HG02798 (cell line): ENCODE measurements around the gene PPOX.

Experiments used
- ATAC-seq: cut with Tn5 transposase; IDR thresholded peaks from one replicate; pipeline ENCODE4 v1.9.1; 2021; ENCODE audit warnings: mild to moderate bottlenecking; ENCODE audit not compliant: unreplicated experiment, poor library complexity

PPOX gene

DNA sequence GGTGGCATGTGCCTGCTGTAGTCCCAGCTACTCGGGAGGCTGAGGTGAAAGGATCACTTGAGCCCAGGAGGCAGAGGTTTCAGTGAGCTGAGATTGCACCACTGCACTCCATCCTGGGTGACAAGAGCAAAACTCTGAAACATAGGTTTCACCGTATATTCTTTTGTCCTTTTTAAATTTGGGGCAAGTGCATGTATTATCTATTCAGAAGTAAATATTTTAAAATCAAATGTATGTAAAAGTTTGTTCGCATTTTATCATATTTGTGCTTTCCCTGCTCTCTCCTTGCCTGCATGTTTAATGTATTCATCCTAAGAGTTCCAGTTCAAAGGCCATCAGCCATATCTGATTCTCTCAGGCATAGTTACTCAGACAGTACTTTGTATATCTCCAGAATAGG lies 20.4 kb upstream of the PPOX start:
- ATAC-seq = no peak

DNA sequence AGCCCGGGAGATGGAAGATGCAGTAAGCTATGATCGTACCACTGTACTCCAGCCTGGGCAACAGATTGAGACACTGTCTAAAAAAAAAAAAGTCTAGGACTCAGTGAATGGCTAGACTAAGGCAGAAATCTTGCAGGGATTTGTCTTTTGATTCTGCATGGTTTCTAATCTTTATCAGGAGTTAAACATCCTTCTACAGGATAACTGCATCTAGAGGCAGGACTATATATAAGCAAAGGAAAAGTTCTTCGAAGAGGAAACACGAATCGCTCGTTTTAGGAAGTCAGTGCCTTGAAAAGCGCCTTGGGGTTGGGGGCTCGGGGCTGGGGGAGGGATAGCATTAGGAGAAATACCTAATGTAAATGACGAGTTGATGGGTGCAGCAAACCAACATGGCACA lies 13.1 kb upstream of the PPOX start:
- ATAC-seq = no peak

DNA sequence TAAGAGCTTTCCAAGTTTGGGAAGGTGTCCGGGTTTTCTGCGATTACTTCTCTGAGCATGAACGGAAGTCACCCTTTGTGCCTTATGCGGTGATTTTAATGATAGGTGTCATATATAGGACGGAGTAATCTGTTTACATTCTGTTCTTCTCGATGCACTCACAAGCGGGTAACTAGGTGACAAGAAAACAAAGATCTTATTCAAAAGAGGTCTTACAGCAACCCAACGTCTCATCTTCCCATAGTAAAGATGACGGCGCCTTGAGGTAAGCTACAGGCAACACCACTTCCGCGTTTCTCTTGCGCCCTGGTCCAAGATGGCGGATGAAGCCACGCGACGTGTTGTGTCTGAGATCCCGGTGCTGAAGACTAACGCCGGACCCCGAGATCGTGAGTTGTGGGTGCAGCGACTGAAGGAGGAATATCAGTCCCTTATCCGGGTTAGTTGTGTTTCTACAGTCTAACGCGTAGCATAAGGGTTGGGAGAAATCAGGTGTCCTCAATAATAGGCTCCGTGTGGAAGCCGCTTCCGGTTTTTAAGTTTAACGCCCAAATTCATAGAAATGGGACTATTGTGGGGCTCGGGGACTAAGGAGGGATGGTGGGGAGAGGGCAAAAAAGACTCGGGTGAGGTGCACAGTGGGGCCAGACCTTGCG lies 12.4 kb upstream of the PPOX start, which contains the start of gene UFC1:
Gene UFC1, plus strand, starts transcription at position 297 of the 656 bp plus-strand sequence. Its CDS starts 20 bp downstream, at position 317.
- peak; percentile 96 for ATAC-seq

DNA sequence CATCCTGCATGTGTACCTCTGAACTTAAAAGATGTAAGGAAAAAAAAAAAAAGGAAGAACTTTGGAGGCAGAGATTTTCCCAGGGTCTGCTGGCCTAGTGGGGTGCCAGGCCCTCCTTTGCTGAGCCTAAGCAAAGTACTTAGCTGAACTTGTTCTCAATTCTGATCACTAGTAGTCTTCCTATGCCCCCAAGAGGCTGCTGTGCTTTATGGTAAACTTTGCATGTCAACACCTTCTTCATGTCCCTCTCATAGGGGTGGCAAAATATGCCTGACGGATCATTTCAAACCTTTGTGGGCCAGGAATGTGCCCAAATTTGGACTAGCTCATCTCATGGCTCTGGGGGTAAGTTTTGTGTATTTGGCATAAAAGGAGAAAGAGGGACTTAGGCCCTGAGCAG lies 8.4 kb upstream of the PPOX start:
- ATAC-seq = no peak

DNA sequence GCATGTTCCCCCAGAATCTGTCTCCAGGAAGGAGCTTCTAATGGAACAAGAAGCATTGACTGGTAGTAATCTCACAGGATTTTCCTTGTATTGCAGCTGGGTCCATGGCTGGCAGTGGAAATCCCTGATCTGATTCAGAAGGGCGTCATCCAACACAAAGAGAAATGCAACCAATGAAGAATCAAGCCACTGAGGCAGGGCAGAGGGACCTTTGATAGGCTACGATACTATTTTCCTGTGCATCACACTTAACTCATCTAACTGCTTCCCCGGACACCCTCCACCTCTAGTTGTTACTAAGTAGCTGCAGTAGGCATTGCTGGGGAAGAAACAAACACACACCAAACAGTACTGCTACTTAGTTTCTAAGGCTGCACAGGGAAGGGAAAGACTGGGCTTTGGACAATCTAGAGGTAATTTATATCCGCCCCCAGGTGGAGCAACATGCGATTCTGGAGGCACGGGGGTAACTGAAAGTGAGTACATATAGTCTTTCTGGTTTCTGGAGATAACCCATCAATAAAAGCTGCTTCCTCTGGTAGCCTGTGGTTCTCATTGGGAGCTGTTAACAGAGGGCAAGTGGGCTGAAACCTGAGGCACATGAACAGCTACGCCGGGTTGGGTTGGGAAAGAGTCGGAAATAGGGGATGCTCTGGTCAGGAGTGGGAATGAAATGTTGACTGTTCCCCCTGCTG lies 7.8 kb upstream of the PPOX start:
- ATAC-seq = no peak

DNA sequence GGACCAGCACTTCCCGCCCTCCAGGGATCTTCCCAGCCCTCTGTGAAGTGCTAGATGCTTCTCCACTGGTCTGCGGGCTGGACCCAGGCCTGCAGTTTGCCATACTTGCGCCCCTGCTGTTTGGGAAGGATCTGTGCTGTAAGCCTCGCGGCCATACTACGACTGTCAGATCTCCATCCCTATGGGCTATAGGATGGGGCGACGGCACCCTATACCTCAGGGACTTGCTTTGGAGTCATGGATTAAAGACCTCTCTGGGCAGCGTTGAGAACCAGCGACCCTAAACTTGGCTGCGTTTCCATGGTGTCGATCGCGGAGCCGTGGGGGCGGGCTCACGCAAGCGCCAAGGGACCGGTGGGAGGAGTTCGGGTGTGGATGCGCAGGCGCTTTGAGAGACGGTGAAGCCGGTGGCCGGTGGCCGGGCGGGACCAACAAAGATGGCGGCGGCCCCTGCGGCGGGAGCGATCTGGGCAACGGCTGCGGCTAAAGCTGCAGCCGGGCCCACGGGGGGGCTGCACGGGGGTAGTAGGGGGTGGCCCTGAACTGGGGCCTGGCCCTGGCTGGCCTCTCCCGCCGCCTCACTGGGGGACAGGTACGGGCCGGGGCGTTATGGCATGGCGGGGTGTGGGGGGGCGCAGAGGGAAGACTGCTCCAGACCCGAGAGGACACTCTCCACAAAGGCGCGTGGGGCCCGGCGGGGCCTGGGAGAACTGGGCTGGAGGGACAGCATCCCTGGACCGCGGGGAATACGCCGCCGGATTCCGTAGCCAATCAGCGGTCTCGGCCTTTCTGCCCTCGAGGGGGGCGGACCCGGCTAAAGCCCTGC lies 6.9 kb upstream of the PPOX start, which contains the start of gene USP21:
Gene USP21, plus strand, starts transcription at position 414 of the 826 bp plus-strand sequence. CDS start 1,141 bp downstream, outside the sequence.
- peak; percentile 93 for ATAC-seq

DNA sequence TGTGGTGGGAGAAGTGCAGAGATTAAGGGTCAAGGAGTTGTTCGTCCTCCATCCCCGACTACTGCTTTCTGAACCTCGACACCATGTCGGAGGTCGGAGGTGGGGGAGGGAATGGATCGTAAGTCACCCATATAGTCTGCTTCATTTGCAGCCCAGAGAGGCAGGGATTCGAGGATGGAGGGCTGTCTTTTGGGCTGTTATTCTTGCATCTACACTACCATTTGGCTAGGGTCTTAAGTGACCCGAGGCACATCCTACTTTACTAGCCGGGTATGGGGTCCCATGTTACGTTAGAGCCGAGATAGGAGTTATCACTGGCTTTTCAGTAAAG lies 6.3 kb upstream of the PPOX start:
- ATAC-seq = no peak

DNA sequence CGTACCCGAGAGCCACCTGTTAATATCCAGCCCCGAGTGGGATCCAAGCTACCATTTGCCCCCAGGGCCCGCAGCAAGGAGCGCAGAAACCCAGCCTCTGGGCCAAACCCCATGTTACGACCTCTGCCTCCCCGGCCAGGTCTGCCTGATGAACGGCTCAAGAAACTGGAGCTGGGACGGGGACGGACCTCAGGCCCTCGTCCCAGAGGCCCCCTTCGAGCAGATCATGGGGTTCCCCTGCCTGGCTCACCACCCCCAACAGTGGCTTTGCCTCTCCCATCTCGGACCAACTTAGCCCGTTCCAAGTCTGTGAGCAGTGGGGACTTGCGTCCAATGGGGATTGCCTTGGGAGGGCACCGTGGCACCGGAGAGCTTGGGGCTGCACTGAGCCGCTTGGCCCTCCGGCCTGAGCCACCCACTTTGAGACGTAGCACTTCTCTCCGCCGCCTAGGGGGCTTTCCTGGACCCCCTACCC lies 5.5 kb upstream of the PPOX start:
- ATAC-seq = no peak

DNA sequence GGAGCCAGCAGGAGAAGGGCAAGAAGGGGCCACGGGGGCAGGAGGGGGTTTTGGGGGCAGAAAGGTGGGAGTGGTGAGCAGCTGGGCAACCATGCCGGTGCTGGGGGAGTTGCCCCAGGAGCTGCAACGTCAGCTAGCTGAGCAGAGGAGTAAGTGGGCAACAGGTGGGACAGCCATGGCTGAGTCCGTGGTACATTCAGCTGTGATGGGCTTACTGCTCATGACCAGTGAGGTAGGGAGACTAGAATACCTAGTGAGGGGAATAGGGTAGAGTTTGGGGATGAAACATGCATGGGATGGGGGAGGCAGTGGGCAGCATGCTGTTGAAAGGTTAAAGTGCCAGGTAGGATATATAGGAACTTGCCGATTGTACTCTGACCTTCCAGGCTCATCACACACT lies 4.6 kb upstream of the PPOX start:
- ATAC-seq = no peak

DNA sequence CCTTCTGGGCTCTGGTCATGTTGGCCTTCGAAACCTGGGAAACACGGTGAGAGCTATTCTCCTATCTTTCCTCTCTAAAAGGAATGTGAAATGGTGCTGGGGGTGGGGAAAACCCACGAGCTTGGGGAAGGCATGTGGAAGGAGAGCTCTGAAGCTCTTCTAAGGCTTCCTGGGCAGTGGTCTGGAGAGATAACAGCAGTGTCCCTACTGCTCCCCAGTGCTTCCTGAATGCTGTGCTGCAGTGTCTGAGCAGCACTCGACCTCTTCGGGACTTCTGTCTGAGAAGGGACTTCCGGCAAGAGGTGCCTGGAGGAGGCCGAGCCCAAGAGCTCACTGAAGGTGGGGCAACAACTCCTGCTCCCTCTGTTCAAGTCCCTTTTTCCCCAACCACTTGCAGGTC lies 4.2 kb upstream of the PPOX start:
- no peak for ATAC-seq

DNA sequence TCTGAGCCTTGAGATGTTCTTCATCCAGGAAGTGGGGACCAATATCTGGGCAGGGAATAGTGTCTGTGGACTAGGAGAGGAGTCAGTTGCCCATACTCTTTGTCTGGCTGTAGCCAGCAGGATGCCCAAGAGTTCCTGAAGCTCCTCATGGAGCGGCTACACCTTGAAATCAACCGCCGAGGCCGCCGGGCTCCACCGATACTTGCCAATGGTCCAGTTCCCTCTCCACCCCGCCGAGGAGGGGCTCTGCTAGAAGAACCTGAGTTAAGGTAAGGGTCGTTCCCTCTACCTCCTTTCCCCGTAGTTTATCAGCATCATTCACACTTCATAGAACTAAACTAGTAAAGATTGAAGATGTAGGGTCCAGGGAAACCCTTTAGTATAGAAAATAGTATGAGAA lies 3.4 kb upstream of the PPOX start:
- no peak for ATAC-seq

DNA sequence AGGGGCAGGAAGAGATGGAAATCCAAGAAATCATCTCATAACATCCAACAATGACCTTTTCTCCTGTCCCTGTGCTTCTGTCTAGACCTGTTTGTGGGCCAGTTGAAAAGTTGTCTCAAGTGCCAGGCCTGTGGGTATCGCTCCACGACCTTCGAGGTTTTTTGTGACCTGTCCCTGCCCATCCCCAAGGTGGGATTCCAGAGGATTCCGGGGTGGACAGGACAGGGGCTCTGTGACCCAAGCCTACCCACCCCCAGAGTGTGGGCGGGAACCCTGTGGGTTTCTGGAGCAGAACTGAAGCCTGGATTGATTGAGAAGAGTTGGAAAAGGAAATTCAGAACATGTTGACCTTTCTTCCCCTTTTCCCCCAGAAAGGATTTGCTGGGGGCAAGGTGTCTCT lies 2.4 kb upstream of the PPOX start:
- ATAC-seq = no peak

DNA sequence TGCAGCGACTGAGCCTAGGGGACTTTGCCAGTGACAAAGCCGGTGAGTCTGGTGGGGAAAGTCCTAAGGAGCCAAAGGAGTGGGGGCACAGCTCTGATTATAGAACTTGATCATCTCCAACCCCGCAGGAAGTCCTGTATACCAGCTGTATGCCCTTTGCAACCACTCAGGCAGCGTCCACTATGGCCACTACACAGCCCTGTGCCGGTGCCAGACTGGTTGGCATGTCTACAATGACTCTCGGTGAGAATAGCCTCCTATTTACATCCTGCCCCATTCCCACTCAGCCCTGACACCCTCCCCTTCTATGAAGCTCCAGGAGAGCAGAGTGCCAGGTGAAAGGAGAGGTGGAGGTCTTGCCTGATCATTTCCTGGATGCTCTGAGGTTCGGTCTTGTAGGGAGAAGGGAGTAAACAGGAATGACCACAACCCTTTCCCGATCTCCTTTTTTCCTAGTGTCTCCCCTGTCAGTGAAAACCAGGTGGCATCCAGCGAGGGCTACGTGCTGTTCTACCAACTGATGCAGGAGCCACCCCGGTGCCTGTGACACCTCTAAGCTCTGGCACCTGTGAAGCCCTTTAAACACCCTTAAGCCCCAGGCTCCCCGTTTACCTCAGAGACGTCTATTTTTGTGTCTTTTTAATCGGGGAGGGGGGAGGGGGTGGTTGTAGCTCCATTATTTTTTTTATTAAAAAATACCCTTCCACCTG lies 1.2 kb upstream of the PPOX start:
- ATAC-seq = no peak

DNA sequence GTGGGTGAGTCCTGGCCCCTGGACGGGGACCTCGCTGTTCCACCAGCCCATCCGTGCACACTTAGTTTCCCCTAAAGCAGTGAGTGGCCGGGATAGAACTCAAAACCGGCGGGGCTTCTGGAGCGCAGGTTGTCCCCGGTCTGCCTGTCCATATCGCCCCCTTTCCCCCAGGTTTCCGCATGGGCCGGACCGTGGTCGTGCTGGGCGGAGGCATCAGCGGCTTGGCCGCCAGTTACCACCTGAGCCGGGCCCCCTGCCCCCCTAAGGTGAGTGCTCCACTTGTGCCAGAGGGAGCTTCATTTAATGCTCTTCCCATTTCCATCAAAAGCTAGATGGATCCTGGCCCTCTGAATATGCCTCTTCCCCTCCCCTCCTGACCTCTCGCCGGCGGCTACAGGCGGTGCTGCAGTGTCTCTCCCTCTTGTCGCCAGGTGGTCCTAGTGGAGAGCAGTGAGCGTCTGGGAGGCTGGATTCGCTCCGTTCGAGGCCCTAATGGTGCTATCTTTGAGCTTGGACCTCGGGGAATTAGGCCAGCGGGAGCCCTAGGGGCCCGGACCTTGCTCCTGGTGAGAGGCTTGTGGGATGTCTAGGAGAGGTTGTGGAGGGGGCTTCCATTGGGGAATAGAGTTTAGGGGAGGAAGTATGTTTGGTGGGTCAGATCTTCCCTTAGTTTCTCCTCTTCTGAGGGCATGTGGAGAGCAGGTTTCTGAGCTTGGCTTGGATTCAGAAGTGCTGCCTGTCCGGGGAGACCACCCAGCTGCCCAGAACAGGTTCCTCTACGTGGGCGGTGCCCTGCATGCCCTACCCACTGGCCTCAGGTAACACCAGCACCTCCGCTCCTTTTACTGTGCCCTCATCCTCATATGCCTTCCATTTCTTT lies 683 bp downstream of the PPOX start:
- ATAC-seq = no peak

DNA sequence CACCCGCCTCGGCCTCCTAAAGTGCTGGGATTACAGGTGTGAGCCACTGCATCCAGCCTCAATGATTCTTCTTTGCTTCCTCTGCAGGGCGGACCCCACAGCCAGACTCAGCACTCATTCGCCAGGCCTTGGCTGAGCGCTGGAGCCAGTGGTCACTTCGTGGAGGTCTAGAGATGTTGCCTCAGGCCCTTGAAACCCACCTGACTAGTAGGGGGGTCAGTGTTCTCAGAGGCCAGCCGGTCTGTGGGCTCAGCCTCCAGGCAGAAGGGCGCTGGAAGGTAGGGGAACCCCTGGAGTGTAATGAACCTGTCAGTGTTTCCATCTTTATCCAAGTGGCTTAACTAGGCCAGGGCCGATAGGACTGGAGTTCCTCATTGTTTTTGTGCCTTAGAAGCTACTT lies 2.7 kb downstream of the PPOX start:
- ATAC-seq = no peak

DNA sequence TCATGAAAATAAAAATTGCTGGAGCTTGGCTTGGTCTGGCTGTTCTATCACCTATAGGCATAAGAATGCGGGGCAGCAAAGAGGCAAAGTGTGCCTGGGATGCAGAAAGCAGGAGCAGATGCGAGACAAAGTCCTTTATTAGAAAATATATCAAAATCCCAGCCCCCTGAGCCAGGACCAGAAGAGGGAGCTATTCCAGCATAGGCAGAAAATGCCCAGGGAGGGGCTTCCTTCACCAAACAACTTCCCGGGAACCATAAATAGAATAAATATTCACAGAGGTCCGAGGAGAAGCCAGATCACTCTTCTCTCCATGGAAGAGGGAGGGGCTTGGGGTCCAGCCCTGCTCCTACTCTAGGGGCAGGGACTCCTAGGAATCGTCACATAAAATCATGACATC lies 5.0 kb downstream of the PPOX start:
- no peak for ATAC-seq

DNA sequence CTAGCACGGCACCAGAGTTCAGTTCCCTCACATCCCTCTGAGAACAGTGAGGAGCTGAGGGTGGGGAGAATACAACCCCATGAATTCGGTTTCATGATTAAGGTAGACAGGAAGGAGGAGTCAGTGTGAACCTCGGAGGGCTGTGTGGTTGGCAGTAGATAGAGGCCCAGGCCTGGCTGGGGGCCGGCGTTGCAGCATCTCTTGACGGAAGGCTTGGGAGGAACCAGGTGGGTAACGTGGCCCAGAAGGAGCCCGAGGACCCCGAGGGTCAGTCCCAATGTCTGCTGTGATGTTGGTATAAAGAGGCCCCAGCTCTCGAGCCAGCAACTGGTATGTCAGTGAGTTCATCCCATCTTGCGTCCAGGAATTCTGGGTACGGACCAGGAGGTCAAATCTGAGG lies 5.5 kb downstream of the PPOX start:
- ATAC-seq = no peak

DNA sequence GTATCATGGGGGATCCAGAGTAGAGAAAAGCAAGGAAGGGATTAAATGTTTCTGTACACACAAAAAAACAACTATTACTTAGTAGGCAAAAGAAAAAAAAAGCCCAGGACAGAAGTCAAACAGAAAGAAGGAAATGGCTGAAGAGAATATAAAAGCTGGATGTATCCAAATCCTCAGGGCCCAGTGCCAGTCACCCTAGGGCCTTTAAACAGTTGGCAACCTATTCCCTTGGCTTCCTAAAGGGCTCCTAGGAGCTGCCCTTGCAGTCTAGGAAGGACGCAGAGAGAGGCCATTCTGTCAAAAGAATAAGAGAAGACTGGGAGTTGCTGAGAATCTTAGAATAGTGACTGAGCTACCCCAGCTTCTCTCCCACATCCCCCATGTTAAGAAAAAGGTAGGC lies 6.1 kb downstream of the PPOX start:
- no peak for ATAC-seq

DNA sequence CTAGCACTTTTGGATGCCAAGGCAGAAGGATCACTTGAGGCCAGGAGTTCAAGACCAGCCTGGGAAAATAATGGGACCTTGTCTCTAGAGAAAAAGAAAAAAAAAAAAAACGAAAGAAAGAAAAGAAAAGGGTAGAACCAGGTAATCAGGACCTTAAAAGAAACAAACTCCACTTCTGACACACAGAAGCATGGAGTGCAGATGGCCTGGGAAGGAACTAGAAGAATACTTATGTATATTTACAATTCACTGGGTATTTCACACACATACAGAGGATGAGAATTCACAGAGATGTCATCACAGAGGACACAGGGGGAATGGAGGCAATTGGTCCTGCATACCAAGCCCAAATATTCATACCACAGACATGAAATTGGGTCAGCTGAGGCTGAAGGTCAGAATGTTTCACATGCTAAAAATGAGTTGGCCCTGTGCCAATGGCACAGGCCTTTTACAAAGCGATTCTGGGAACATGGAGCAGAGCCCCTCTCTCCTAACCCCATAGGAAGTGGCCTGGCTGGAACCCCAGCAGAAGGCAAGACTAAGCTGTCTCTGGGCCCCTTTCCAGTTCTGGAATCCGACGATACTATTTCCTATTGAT lies 6.7 kb downstream of the PPOX start:
- no peak for ATAC-seq
